ENCODE measurements around the gene TFDP3.

TFDP3 gene

GRCh38 chrX:133218329-133218728, at the start of gene TFDP3:
TFDP3 (minus strand) TSS chrX:133218354; CDS start chrX:133218259, 95 bp downstream.
- no peak for DNase-seq (ENCODE audit: low read depth in 2 of 2)

- no peak for DNase-seq (ENCODE audit: low read depth in 2 of 2)
Observed at GRCh38 chrX:133267621-133268020, 49.5 kb upstream of the TFDP3 start.

- no peak for DNase-seq (ENCODE audit: low read depth in 2 of 2)
Observed at GRCh38 chrX:133265331-133265730, 47.2 kb upstream of the TFDP3 start.

- DNase-seq (ENCODE audit: low read depth in 2 of 2), result no peak
Observed at GRCh38 chrX:133258481-133258880, 40.3 kb upstream of the TFDP3 start.

GRCh38 chrX:133254666-133255065, 36.5 kb upstream of the TFDP3 start:
- no peak for DNase-seq (ENCODE audit: low read depth in 2 of 2)

- DNase-seq (ENCODE audit: low read depth in 2 of 2), result no peak
Observed at GRCh38 chrX:133251204-133251603, 33.0 kb upstream of the TFDP3 start.

GRCh38 chrX:133250184-133251100, 32.3 kb upstream of the TFDP3 start:
- no peak for DNase-seq (ENCODE audit: low read depth in 2 of 2)

- no peak for DNase-seq (ENCODE audit: low read depth in 2 of 2)
Observed at GRCh38 chrX:133249266-133250058, 31.3 kb upstream of the TFDP3 start.

- DNase-seq (ENCODE audit: low read depth in 2 of 2), result no peak
Observed at GRCh38 chrX:133248177-133248576, 30.0 kb upstream of the TFDP3 start.

- no peak for DNase-seq (ENCODE audit: low read depth in 2 of 2)
Observed at GRCh38 chrX:133246921-133247320, 28.8 kb upstream of the TFDP3 start.

- DNase-seq (ENCODE audit: low read depth in 2 of 2), result no peak
Observed at GRCh38 chrX:133235830-133236229, 17.7 kb upstream of the TFDP3 start.

GRCh38 chrX:133232331-133232730, 14.2 kb upstream of the TFDP3 start:
- no peak for DNase-seq (ENCODE audit: low read depth in 2 of 2)

GRCh38 chrX:133229361-133229760, 11.2 kb upstream of the TFDP3 start:
- DNase-seq (ENCODE audit: low read depth in 2 of 2), result no peak

GRCh38 chrX:133215747-133216146, 2.4 kb downstream of the TFDP3 start:
- DNase-seq (ENCODE audit: low read depth in 2 of 2), result no peak

- DNase-seq (ENCODE audit: low read depth in 2 of 2), result no peak
Observed at GRCh38 chrX:133215017-133215416, 3.1 kb downstream of the TFDP3 start.

GRCh38 chrX:133214301-133214700, 3.9 kb downstream of the TFDP3 start:
- DNase-seq (ENCODE audit: low read depth in 2 of 2), result no peak

GRCh38 chrX:133213117-133213516, 5.0 kb downstream of the TFDP3 start:
- DNase-seq (ENCODE audit: low read depth in 2 of 2), result no peak

- no peak for DNase-seq (ENCODE audit: low read depth in 2 of 2)
Observed at GRCh38 chrX:133207751-133208150, 10.4 kb downstream of the TFDP3 start.

GRCh38 chrX:133191739-133192039, 26.5 kb downstream of the TFDP3 start:
- no peak for DNase-seq (ENCODE audit: low read depth in 2 of 2)

GRCh38 chrX:133190877-133191738, 27.0 kb downstream of the TFDP3 start:
- no peak for DNase-seq (ENCODE audit: low read depth in 2 of 2)

GRCh38 chrX:133189195-133189594, 29.0 kb downstream of the TFDP3 start:
- no peak for DNase-seq (ENCODE audit: low read depth in 2 of 2)

GRCh38 chrX:133188631-133189030, 29.5 kb downstream of the TFDP3 start:
- no peak for DNase-seq (ENCODE audit: low read depth in 2 of 2)

Measured in stimulated activated CD8-positive, alpha-beta memory T cell treated with anti-CD3 and anti-CD28 coated beads, Interleukin-15, amount 100 ng/mL, for 4 hours (primary cell).